CD4-positive, alpha-beta T cell (primary cell): Measurements from ENCODE around the gene CDC42BPA. TPM values are rescaled to one million over a fixed set of nuclear protein-coding genes. Genes with fewer than 3 reads are reported as not detected.
"Not testable (repeated sequence)": the region's sequence is repeated elsewhere in the genome, so short reads cannot be mapped to it uniquely, and the experiment has no call there.

ENCODE experiments used
- ATAC-seq: fragments of 200-7000 bp; cut with Tn5 transposase; one replicate; pipeline ENCODE4 v1.10.0; 2022; ENCODE audit warnings: mild to moderate bottlenecking; ENCODE audit not compliant: poor library complexity
- CTCF ChIA-PET: fragments of 350-600 bp; sonication (Branson Sonifier 250); formaldehyde crosslinking; loops from one replicate; lab custom pipeline; 2021; ENCODE audit warnings: antibody characterized with exemption, inconsistent platforms; lab: Charles Lee
- POLR2A ChIA-PET: fragments of 350-600 bp; sonication (Branson Sonifier 250); formaldehyde crosslinking; loops from one replicate; lab custom pipeline; 2021; ENCODE audit warnings: antibody characterized with exemption, inconsistent platforms; lab: Charles Lee
- DNase-seq, 14 experiments: peaks; one replicate each; pipeline ENCODE4 v3.0.0-alpha.2; 2013 to 2020; ENCODE audit warnings: mixed read lengths in 2 of 14
- H3K27ac ChIP-seq, 2 donors: one replicate each; pipeline versions ENCODE4 v1.5.1 to v1.7.0; 2013; ENCODE audit warnings: low read length in 2 of 2, low read depth in 1 of 2, mild to moderate bottlenecking in 1 of 2
- H3K27me3 ChIP-seq, 2 experiments: 1 replicate in 1 of 2; 2 replicates in 1 of 2; pipeline versions ENCODE4 v1.6.1 to v1.7.0; 2013; ENCODE audit warnings: low read length in 2 of 2, control low read depth in 1 of 2, mild to moderate bottlenecking in 1 of 2, moderate library complexity in 1 of 2; ENCODE audit not compliant: insufficient read depth in 2 of 2, control insufficient read depth in 1 of 2
- H3K36me3 ChIP-seq: one replicate; pipeline ENCODE4 v1.6.1; 2013; ENCODE audit warnings: low read length, control low read depth; ENCODE audit not compliant: insufficient read depth
- H3K4me1 ChIP-seq: one replicate; pipeline ENCODE4 v1.6.1; 2013; ENCODE audit warnings: low read length, control low read depth; ENCODE audit not compliant: insufficient read depth
- H3K4me3 ChIP-seq: one replicate; pipeline ENCODE4 v1.5.1; 2013; ENCODE audit warnings: mild to moderate bottlenecking, low read length, moderate library complexity
- H3K9me3 ChIP-seq, 2 experiments: 1 replicate in 1 of 2; 2 replicates in 1 of 2; pipeline versions ENCODE4 v1.6.1 to v1.7.0; 2013; ENCODE audit warnings: low read length in 2 of 2, mild to moderate bottlenecking in 2 of 2, control low read depth in 1 of 2, moderate library complexity in 1 of 2; ENCODE audit not compliant: control insufficient read depth in 1 of 2, insufficient read depth in 1 of 2
- H3K27ac Mint-ChIP-seq: one replicate; pipeline ENCODE4 v1.8.0; 2020; ENCODE audit warnings: mixed read lengths
- H3K27me3 Mint-ChIP-seq: one replicate; pipeline ENCODE4 v1.8.0; 2021; ENCODE audit warnings: mixed read lengths
- H3K36me3 Mint-ChIP-seq: one replicate; pipeline ENCODE4 v1.8.0; 2021; ENCODE audit warnings: low read depth, mixed read lengths
- H3K4me1 Mint-ChIP-seq: one replicate; pipeline ENCODE4 v1.8.0; 2021; ENCODE audit warnings: low read depth, mixed read lengths
- H3K4me3 Mint-ChIP-seq: one replicate; pipeline ENCODE4 v1.8.0; 2020; ENCODE audit warnings: mild to moderate bottlenecking, mixed read lengths
- H3K9me3 Mint-ChIP-seq: one replicate; pipeline ENCODE4 v1.8.0; 2020; ENCODE audit warnings: mixed read lengths
- CTCF ChIP-seq: fragments of 200-600 bp; IDR thresholded peaks from one replicate; pipeline ENCODE4 v1.8.0; 2022; ENCODE audit warnings: antibody characterized with exemption, mild to moderate bottlenecking
- intact Hi-C, 2 experiments: fragments of 100-400 bp; cut with DNase I in 1 of 2; cut with micrococcal nuclease in 1 of 2; formaldehyde crosslinking; loops; one replicate each; pipeline versions ENCODE4 v1.15.1 to v1.9.0; 2023 to 2025; cut with DNase I, micrococcal nuclease
- total RNA-seq, 174 experiments: library from RNA in 2 of 174; stranded (reverse) in 2 of 174; gene quantifications; one replicate each; pipeline ENCODE4 v1.2.3 and lab custom pipeline; 2021 to 2026

CDC42BPA gene
- total RNA-seq, 2 experiments from 2014 or later: 2.2 to 3.0 TPM

DNA sequence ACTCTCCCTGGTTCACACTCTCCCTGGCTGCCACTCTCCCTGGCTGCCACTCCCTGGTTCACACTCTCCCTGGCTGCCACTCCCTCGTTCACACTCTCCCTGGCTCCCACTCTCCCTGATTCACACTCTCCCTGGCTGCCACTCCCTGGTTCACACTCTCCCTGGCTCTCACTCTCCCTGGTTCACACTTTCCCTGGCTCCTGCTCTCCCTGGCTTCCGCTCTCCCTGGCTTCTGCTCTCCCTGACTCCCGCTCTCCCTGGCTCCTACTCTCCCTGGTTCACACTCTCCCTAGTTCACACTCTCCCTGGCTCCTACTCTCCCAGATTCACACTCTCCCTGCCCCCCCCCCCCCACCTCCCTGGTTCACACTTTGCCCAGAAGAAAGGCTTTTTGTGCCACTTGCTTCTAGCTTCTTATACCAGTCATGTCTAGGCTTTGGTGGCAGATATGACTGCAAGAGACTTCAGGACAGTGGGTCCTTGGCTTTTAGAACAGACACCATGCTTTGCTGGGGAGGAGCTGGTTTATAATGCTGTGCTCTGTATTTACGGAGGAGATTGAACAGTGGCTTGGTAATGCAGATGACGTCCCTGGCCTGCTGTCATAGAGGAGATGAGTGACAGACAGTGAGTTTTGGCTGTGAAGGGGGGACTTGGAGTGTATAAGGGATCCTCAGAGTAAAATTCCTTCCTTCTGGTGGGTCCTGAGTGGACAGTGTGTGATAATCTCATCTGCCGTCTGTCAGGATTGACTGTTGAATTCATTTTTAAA, 361.2 kb downstream of the CDC42BPA start:
- ATAC-seq (no peak), DNase-seq (no peak)
- Histone ChIP-seq H3K27ac (no peak overlapping the region), H3K36me3 (peaks cover 3% of the 10 kb centered on the region), H3K4me3 (no peak overlapping the region), H3K4me1 (peaks cover 7% of the 10 kb centered on the region), H3K27me3 (no peaks in the 10 kb centered on the region), H3K9me3 (peaks cover 0 to 32% of the 10 kb centered on the region in 2 experiments)
- TF ChIP-seq CTCF: no peak
- intact Hi-C loops: no loop called here
- Mint-ChIP-seq H3K36me3 (peaks cover 33% of the 10 kb centered on the region), H3K27ac (peak overlapping the region; percentile 40), H3K27me3 (no peaks in the 10 kb centered on the region), H3K4me1 (peaks cover 42% of the 10 kb centered on the region), H3K9me3 (peaks cover 3% of the 10 kb centered on the region), H3K4me3 (no peak overlapping the region)
- POLR2A ChIA-PET: interaction anchor here (1.5 kb wide), 1 partner anchor 18 kb away, joined by 3 read pairs; no protein-coding TSS in a partner anchor
- CTCF ChIA-PET: no interaction called here

GRCh38 chr1:226955857-226956256, 362.4 kb downstream of the CDC42BPA start:
- H3K27ac ChIP-seq, H3K4me3 Mint-ChIP-seq, ATAC-seq, H3K9me3 Mint-ChIP-seq, H3K36me3 ChIP-seq, intact Hi-C loops, POLR2A ChIA-PET, H3K27me3 ChIP-seq, CTCF ChIA-PET, DNase-seq, H3K4me3 ChIP-seq, H3K27me3 Mint-ChIP-seq, H3K4me1 ChIP-seq, H3K27ac Mint-ChIP-seq: not testable (repeated sequence)
- Mint-ChIP-seq H3K4me1 (peaks cover 50% of the 10 kb centered on the region), H3K36me3 (peaks cover 25% of the 10 kb centered on the region)
- peaks cover 0 to 32% of the 10 kb centered on the region in 2 experiments for H3K9me3 ChIP-seq

DNA sequence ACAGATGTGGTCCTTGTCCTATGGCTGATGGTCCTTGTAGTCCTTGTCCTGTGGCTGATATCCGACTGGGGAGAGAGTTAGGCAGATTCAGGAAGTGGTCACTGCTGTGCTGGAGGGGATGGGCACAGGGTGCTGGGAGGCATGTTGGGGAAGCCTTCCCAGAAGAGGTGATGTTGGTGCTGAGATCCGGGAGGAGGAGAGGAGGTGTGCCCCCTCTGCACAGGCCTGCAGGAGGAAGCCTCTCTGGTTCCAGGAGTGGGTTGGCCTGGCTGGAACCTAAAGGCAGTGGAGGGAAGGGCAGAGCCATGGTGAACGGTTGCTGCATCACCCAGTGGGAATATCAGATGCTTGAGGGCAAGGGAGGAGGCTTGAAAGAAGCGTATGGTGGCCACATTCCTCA, 363.5 kb downstream of the CDC42BPA start:
- peaks cover 0 to 24% of the 10 kb centered on the region in 2 experiments for H3K9me3 ChIP-seq
- H3K27ac ChIP-seq: no peak overlapping the region
- peaks cover 58% of the 10 kb centered on the region for H3K4me1 Mint-ChIP-seq
- H3K4me3 Mint-ChIP-seq: no peak overlapping the region
- H3K4me3 ChIP-seq: no peak overlapping the region
- H3K9me3 Mint-ChIP-seq: peaks cover 3% of the 10 kb centered on the region
- no peak for TF ChIP-seq CTCF
- DNase-seq: no peak
- no peak for ATAC-seq
- ChIA-PET CTCF (no interaction called here), POLR2A (no interaction called here)
- peaks cover 25% of the 10 kb centered on the region for H3K36me3 Mint-ChIP-seq
- H3K27me3 Mint-ChIP-seq: no peaks in the 10 kb centered on the region
- intact Hi-C loops: no loop called here
- H3K36me3 ChIP-seq: peaks cover 5% of the 10 kb centered on the region
- no peak overlapping the region for H3K27ac Mint-ChIP-seq
- peaks cover 5% of the 10 kb centered on the region for H3K4me1 ChIP-seq
- H3K27me3 ChIP-seq: no peaks in the 10 kb centered on the region
